Measurements from ENCODE around the gene CHCT1.

The CHCT1 gene

GRCh38 chr17:60451071-60451470, 28.8 kb downstream of the CHCT1 start:
- CTCF ChIA-PET = no interaction called here
- POLR2A ChIA-PET = no interaction called here
- TF ChIP-seq ZSCAN23 (tag by site-specific recombination; IDR thresholded peaks at IDR 0.05) (no peak), ZNF169 (tag by site-specific recombination; IDR thresholded peaks at IDR 0.05) (no peak), TRIM28 (IDR thresholded peaks at IDR 0.05; ENCODE audit: borderline replicate concordance, low read length) (no peak), OVOL3 (tag by site-specific recombination; IDR thresholded peaks at IDR 0.05) (no peak), SALL2 (tag by site-specific recombination; IDR thresholded peaks at IDR 0.05; ENCODE audit: borderline replicate concordance) (no peak), ZNF629 (tag by site-specific recombination; IDR thresholded peaks at IDR 0.05) (no peak), ZNF391 (tag by site-specific recombination; IDR thresholded peaks at IDR 0.05; ENCODE audit: borderline replicate concordance, low read depth) (no peak), REPIN1 (tag by site-specific recombination; IDR thresholded peaks at IDR 0.05; ENCODE audit: low read depth) (no peak), ZNF202 (tag by site-specific recombination; IDR thresholded peaks at IDR 0.05; ENCODE audit: borderline replicate concordance) (no peak), RBAK (tag by site-specific recombination; IDR thresholded peaks at IDR 0.05) (no peak), KLF1 (tag by site-specific recombination; IDR thresholded peaks at IDR 0.05) (no peak), ZNF211 (tag by site-specific recombination; IDR thresholded peaks at IDR 0.05; ENCODE audit: low read depth) (no peak), ZNF140 (tag by site-specific recombination; IDR thresholded peaks at IDR 0.05) (no peak), PRDM6 (tag by site-specific recombination; IDR thresholded peaks at IDR 0.05) (no peak), ZNF704 (tag by site-specific recombination; IDR thresholded peaks at IDR 0.05) (no peak)
- TF ChIP-seq, protein P1, sequence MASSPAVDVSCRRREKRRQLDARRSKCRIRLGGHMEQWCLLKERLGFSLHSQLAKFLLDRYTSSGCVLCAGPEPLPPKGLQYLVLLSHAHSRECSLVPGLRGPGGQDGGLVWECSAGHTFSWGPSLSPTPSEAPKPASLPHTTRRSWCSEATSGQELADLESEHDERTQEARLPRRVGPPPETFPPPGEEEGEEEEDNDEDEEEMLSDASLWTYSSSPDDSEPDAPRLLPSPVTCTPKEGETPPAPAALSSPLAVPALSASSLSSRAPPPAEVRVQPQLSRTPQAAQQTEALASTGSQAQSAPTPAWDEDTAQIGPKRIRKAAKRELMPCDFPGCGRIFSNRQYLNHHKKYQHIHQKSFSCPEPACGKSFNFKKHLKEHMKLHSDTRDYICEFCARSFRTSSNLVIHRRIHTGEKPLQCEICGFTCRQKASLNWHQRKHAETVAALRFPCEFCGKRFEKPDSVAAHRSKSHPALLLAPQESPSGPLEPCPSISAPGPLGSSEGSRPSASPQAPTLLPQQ (tag by site-specific recombination; IDR thresholded peaks at IDR 0.05) = no peak

GRCh38 chr17:60451965-60452364, 29.7 kb downstream of the CHCT1 start:
- H3K36me3 ChIP-seq (ENCODE audit: control insufficient read depth in 2 of 2, insufficient read depth in 1 of 2, low read length in 2 of 2) = peaks cover 70 to 81% of the 10 kb centered on the region in 2 experiments
- ChIA-PET POLR2A (no interaction called here), CTCF (interaction anchor here (1.0 kb wide), 1 partner anchor 186 kb away, joined by 5 read pairs; no protein-coding TSS in a partner anchor)

More at GRCh38 chr17:60451071-60451470, 28.8 kb downstream of the CHCT1 start:
- Histone ChIP-seq H3K4me1 (ENCODE audit: control insufficient read depth, insufficient read depth, low read length) (no peaks in the 10 kb centered on the region), H3K27ac (ENCODE audit: extremely low read depth, low read depth, low read length) (no peak overlapping the region), H3K36me3 (ENCODE audit: control insufficient read depth in 2 of 2, insufficient read depth in 1 of 2, low read length in 2 of 2) (peaks cover 68 to 75% of the 10 kb centered on the region in 2 experiments), H3K4me3 (ENCODE audit: low read depth, low read length) (no peak overlapping the region), H3K9me3 (ENCODE audit: control insufficient read depth, insufficient read depth, low read depth, low read length) (no peaks in the 10 kb centered on the region)

More at GRCh38 chr17:60451965-60452364, 29.7 kb downstream of the CHCT1 start:
- Histone ChIP-seq H3K4me3 (ENCODE audit: low read depth, low read length) (no peak overlapping the region), H3K27ac (ENCODE audit: extremely low read depth, low read depth, low read length) (no peak overlapping the region), H3K4me1 (ENCODE audit: control insufficient read depth, insufficient read depth, low read length) (no peaks in the 10 kb centered on the region), H3K9me3 (ENCODE audit: control insufficient read depth, insufficient read depth, low read depth, low read length) (no peaks in the 10 kb centered on the region)
- TF ChIP-seq KLF8 (tag by site-specific recombination; IDR thresholded peaks at IDR 0.05) (no peak), WT1 (tag by site-specific recombination; IDR thresholded peaks at IDR 0.05) (no peak), ZEB2 (tag by site-specific recombination; IDR thresholded peaks at IDR 0.05) (no peak), ZNF350 (tag by site-specific recombination; IDR thresholded peaks at IDR 0.05) (no peak), ZNF175 (tag by site-specific recombination; IDR thresholded peaks at IDR 0.05) (no peak), ZNF311 (tag by site-specific recombination; IDR thresholded peaks at IDR 0.05; ENCODE audit: borderline replicate concordance) (no peak)
- TF ChIP-seq, protein P2, sequence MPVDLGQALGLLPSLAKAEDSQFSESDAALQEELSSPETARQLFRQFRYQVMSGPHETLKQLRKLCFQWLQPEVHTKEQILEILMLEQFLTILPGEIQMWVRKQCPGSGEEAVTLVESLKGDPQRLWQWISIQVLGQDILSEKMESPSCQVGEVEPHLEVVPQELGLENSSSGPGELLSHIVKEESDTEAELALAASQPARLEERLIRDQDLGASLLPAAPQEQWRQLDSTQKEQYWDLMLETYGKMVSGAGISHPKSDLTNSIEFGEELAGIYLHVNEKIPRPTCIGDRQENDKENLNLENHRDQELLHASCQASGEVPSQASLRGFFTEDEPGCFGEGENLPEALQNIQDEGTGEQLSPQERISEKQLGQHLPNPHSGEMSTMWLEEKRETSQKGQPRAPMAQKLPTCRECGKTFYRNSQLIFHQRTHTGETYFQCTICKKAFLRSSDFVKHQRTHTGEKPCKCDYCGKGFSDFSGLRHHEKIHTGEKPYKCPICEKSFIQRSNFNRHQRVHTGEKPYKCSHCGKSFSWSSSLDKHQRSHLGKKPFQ (tag by site-specific recombination; IDR thresholded peaks at IDR 0.05) = no peak
